ENCODE results near the gene MGAT5B.
"Not testable (repeated sequence)": the region's sequence is repeated elsewhere in the genome, so short reads cannot be mapped to it uniquely, and the experiment has no call there.

The MGAT5B gene

GRCh38 chr17:76868176-76868668 lies at the start of gene MGAT5B:
TSS of gene MGAT5B (plus strand) at chr17:76868404. CDS start at chr17:76869030, 626 bp downstream.
- no peak for DNase-seq

- no peak for DNase-seq
These were observed 48.2 kb upstream of the MGAT5B start for GRCh38 chr17:76820039-76820438.

- DNase-seq = no peak
These were observed 47.6 kb upstream of the MGAT5B start for GRCh38 chr17:76820561-76820960.

- no peak for DNase-seq
These were observed 45.9 kb upstream of the MGAT5B start for GRCh38 chr17:76822184-76822778.

- no peak for DNase-seq
These were observed 44.1 kb upstream of the MGAT5B start for GRCh38 chr17:76824093-76824492.

- DNase-seq = no peak
These were observed 41.7 kb upstream of the MGAT5B start for GRCh38 chr17:76826330-76827068.

- DNase-seq = no peak
These were observed 40.5 kb upstream of the MGAT5B start for GRCh38 chr17:76827736-76828135.

- DNase-seq = no peak
These were observed 37.1 kb upstream of the MGAT5B start for GRCh38 chr17:76830987-76831715.

GRCh38 chr17:76833034-76833644 lies 35.1 kb upstream of the MGAT5B start:
- no peak for DNase-seq

- DNase-seq = no peak
These were observed 34.5 kb upstream of the MGAT5B start for GRCh38 chr17:76833747-76834146.

GRCh38 chr17:76834870-76835269 lies 33.3 kb upstream of the MGAT5B start:
- DNase-seq = no peak

- DNase-seq = no peak
These were observed 27.8 kb upstream of the MGAT5B start for GRCh38 chr17:76840443-76840767.

GRCh38 chr17:76840884-76841775 lies 27.1 kb upstream of the MGAT5B start:
- no peak for DNase-seq

- no peak for DNase-seq
These were observed 26.3 kb upstream of the MGAT5B start for GRCh38 chr17:76841776-76842405.

- not testable (repeated sequence) for DNase-seq
These were observed 25.1 kb upstream of the MGAT5B start for GRCh38 chr17:76843068-76843467.

- no peak for DNase-seq
These were observed 24.3 kb upstream of the MGAT5B start for GRCh38 chr17:76843703-76844484.

GRCh38 chr17:76844485-76844829 lies 23.7 kb upstream of the MGAT5B start:
- DNase-seq = no peak

GRCh38 chr17:76844846-76845245 lies 23.4 kb upstream of the MGAT5B start:
- DNase-seq = no peak

GRCh38 chr17:76845541-76846017 lies 22.6 kb upstream of the MGAT5B start:
- no peak for DNase-seq

- no peak for DNase-seq
These were observed 21.2 kb upstream of the MGAT5B start for GRCh38 chr17:76847031-76847430.

GRCh38 chr17:76848670-76849069 lies 19.5 kb upstream of the MGAT5B start:
- DNase-seq = no peak

Data from NCI-H2029 treated with DMSO at 0.1 percent for 48 hours (cell line).